ENCODE measurements around the gene MYZAP. TPM values are rescaled to one million over a fixed set of nuclear protein-coding genes. Genes with fewer than 3 reads are reported as not detected.

Gene MYZAP
- polyA plus RNA-seq, 1 donor (not counting 4 experiments of a cell fraction or from before 2014, with no cell fraction given): 1.8 TPM

DNA sequence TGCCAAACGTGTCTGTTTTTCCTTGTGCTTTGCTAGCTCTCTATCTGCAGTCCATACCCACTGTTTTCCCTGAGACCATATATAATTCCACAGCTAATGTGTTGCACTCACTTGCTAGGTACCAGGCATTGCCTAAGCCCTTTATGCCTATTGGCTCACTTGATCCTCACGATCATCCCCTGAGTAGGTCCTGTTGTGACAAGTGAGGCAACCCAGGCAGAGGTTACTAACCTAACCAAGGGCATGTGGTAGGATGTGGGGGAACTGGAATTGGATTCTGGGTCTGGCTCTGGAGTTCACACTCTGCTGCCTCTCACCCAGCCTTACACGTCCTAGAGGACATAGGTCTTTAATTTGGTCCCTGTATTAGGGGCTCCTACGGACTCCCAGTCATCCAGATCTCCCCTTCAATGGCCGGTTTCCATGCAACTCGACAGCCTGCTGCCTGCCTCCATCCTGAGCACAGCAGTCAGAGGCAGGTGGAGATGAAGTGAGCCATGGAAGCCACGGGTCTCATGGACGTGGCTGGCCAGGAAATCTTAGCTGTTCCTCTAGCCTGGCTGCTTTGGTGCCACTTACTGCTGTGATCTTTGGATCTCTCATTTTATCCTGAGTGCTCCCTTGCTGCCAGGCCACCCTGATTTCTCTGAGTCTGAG, 38.9 kb upstream of the MYZAP start:
- no peak for TF ChIP-seq EZH2 (IDR thresholded peaks at IDR 0.05; ENCODE audit: low read length)
- TF ChIP-seq CTCF (optimal IDR thresholded peaks at IDR 0.05 in 1 of 3, IDR thresholded peaks at IDR 0.05 in 1 of 3, conservative IDR thresholded peaks at IDR 0.05 in 1 of 3; ENCODE audit: extremely low read depth in 1 of 3, insufficient read depth in 2 of 3, low read length in 3 of 3): no peak
- H3K4me2 ChIP-seq (ENCODE audit: control insufficient read depth, extremely low read depth, insufficient read depth, low read depth, low read length): peak overlapping the region; percentile 66
- no peaks in the 10 kb centered on the region for H4K20me1 ChIP-seq (ENCODE audit: control insufficient read depth, extremely low read depth, insufficient read depth, low read length)
- H3K36me3 ChIP-seq (ENCODE audit: control insufficient read depth in 2 of 2, extremely low read depth in 1 of 2, insufficient read depth in 2 of 2, low read length in 2 of 2): no peaks in the 10 kb centered on the region
- no peaks in the 10 kb centered on the region for H3K79me2 ChIP-seq (ENCODE audit: control insufficient read depth, insufficient read depth, low read length)
- no peak overlapping the region for H3K27ac ChIP-seq (ENCODE audit: control insufficient read depth, insufficient read depth, low read length)
- DNase-seq (ENCODE audit: low read depth, low spot score) (no peak), FAIRE-seq (peak; percentile 26)
- H3K9me1 ChIP-seq (ENCODE audit: control insufficient read depth, extremely low read depth, insufficient read depth, low read length): no peaks in the 10 kb centered on the region
- peaks cover 35% of the 10 kb centered on the region for H3K4me1 ChIP-seq (ENCODE audit: control insufficient read depth, extremely low read depth, insufficient read depth, low read length)
- H2AFZ ChIP-seq (ENCODE audit: control insufficient read depth, low read length): no peak overlapping the region
- no peaks in the 10 kb centered on the region for H3K27me3 ChIP-seq (ENCODE audit: control insufficient read depth, extremely low read depth, insufficient read depth, low read length)
- no peaks in the 10 kb centered on the region for H3K9me3 ChIP-seq (ENCODE audit: control insufficient read depth, low read depth, low read length)
- dilution Hi-C loops (cut with MboI; ENCODE audit: extremely low pct_ligation_motif_present, low sequenced_read_pairs): no loop called here
- H3K9ac ChIP-seq (ENCODE audit: control insufficient read depth, extremely low read depth, insufficient read depth, low read length): no peak overlapping the region
- no peak overlapping the region for H3K4me3 ChIP-seq (ENCODE audit: control insufficient read depth in 2 of 3, extremely low read depth in 1 of 3, insufficient read depth in 2 of 3, low read depth in 1 of 3, low read length in 3 of 3)

- FAIRE-seq: no peak
- TF ChIP-seq EZH2 (IDR thresholded peaks at IDR 0.05; ENCODE audit: low read length) (no peak), CTCF (optimal IDR thresholded peaks at IDR 0.05 in 1 of 3, IDR thresholded peaks at IDR 0.05 in 1 of 3, conservative IDR thresholded peaks at IDR 0.05 in 1 of 3; ENCODE audit: extremely low read depth in 1 of 3, insufficient read depth in 2 of 3, low read length in 3 of 3) (no peak)
Observed at GRCh38 chr15:57553526-57553925, 38.2 kb upstream of the MYZAP start.

More at GRCh38 chr15:57553526-57553925, 38.2 kb upstream of the MYZAP start:
- no peaks in the 10 kb centered on the region for H3K9me3 ChIP-seq (ENCODE audit: control insufficient read depth, low read depth, low read length)
- H2AFZ ChIP-seq (ENCODE audit: control insufficient read depth, low read length): no peak overlapping the region
- H4K20me1 ChIP-seq (ENCODE audit: control insufficient read depth, extremely low read depth, insufficient read depth, low read length): no peaks in the 10 kb centered on the region
- no peaks in the 10 kb centered on the region for H3K9me1 ChIP-seq (ENCODE audit: control insufficient read depth, extremely low read depth, insufficient read depth, low read length)
- H3K27me3 ChIP-seq (ENCODE audit: control insufficient read depth, extremely low read depth, insufficient read depth, low read length): no peaks in the 10 kb centered on the region
- dilution Hi-C loops (cut with MboI; ENCODE audit: extremely low pct_ligation_motif_present, low sequenced_read_pairs): no loop called here
- no peaks in the 10 kb centered on the region for H3K36me3 ChIP-seq (ENCODE audit: control insufficient read depth in 2 of 2, extremely low read depth in 1 of 2, insufficient read depth in 2 of 2, low read length in 2 of 2)
- H3K9ac ChIP-seq (ENCODE audit: control insufficient read depth, extremely low read depth, insufficient read depth, low read length): no peak overlapping the region
- no peak overlapping the region for H3K4me3 ChIP-seq (ENCODE audit: control insufficient read depth in 2 of 3, extremely low read depth in 1 of 3, insufficient read depth in 2 of 3, low read depth in 1 of 3, low read length in 3 of 3)
- DNase-seq (ENCODE audit: low read depth, low spot score): no peak
- no peak overlapping the region for H3K27ac ChIP-seq (ENCODE audit: control insufficient read depth, insufficient read depth, low read length)
- no peak overlapping the region for H3K4me2 ChIP-seq (ENCODE audit: control insufficient read depth, extremely low read depth, insufficient read depth, low read depth, low read length)
- H3K79me2 ChIP-seq (ENCODE audit: control insufficient read depth, insufficient read depth, low read length): no peaks in the 10 kb centered on the region
- H3K4me1 ChIP-seq (ENCODE audit: control insufficient read depth, extremely low read depth, insufficient read depth, low read length): peaks cover 35% of the 10 kb centered on the region
